Loucy (cell line): ENCODE measurements around the gene JADE2.
A peak's percentile ranks its signal among the peaks of the same experiment; 100 is the strongest.

ENCODE experiments used
- EZH2phosphoT487 ChIP-seq: fragments of 200-600 bp; IDR thresholded peaks from 2 replicates; pipeline ENCODE4 v1.6.1; 2018; ENCODE audit warnings: antibody characterized with exemption, mild to moderate bottlenecking, moderate library complexity, borderline replicate concordance
- TF ChIP-seq, protein P1 (sequence below): fragments of 200-600 bp; sonication (generic); conservative IDR thresholded peaks from 2 replicates; pipeline ENCODE4 v1.5.1; 2014; ENCODE audit warnings: mild to moderate bottlenecking, antibody characterized with exemption, low read length

DNA sequence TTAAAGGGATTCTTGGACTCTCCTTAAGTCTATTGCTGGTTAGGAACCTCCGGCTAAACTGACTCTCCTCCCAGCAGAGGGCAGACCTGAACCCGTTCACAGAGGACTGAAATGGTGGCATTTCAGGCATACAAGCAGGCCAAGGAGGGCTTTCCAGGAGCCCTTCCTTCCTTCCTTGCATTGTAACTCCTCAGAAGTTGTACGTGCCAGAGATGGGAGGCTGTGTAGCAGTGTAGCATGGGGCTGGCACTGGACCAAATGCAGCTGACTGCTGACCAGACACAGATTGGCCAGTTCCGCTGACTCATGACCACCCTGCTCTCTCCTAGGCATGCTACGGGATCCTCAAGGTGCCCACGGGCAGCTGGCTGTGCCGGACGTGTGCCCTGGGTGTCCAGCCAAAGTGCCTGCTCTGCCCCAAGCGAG lies 36.4 kb downstream of the JADE2 start:
- TF ChIP-seq, protein P1, sequence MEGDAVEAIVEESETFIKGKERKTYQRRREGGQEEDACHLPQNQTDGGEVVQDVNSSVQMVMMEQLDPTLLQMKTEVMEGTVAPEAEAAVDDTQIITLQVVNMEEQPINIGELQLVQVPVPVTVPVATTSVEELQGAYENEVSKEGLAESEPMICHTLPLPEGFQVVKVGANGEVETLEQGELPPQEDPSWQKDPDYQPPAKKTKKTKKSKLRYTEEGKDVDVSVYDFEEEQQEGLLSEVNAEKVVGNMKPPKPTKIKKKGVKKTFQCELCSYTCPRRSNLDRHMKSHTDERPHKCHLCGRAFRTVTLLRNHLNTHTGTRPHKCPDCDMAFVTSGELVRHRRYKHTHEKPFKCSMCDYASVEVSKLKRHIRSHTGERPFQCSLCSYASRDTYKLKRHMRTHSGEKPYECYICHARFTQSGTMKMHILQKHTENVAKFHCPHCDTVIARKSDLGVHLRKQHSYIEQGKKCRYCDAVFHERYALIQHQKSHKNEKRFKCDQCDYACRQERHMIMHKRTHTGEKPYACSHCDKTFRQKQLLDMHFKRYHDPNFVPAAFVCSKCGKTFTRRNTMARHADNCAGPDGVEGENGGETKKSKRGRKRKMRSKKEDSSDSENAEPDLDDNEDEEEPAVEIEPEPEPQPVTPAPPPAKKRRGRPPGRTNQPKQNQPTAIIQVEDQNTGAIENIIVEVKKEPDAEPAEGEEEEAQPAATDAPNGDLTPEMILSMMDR: peak; percentile 40
- TF ChIP-seq EZH2phosphoT487: no peak
